A549 (cell line): Measurements from ENCODE around the gene ZNF30.

Source experiments
- CHD4 ChIP-seq: fragments of 200-600 bp; sonication (generic); IDR thresholded peaks from 2 replicates; pipeline ENCODE4 v1.6.1; 2016; ENCODE audit warnings: antibody characterized with exemption, mild to moderate bottlenecking, borderline replicate concordance
- EP300 ChIP-seq, 2 experiments: fragments of >200 bp; sonication (Bioruptor Twin); formaldehyde crosslinking; IDR thresholded peaks; 2 replicates in 1 of 2; 3 replicates in 1 of 2; pipeline ENCODE4 v1.6.1; 2016 to 2017
- MAFK ChIP-seq: fragments of 450-650 bp; IDR thresholded peaks from 2 replicates; pipeline ENCODE4 v1.6.1; 2014; ENCODE audit not compliant: partially characterized antibody
- MYC ChIP-seq: IDR thresholded peaks from 2 replicates; pipeline ENCODE4 v1.6.1; 2012; ENCODE audit warnings: mild to moderate bottlenecking, inconsistent platforms, low read length, improper control_type of control experiment, borderline replicate concordance
- NR3C1 ChIP-seq: fragments of >200 bp; sonication (Bioruptor Twin); formaldehyde crosslinking; IDR thresholded peaks from 3 replicates; pipeline ENCODE4 v1.6.1; 2017
- POLR2A ChIP-seq: IDR thresholded peaks from 2 replicates; pipeline ENCODE4 v1.6.1; 2012; ENCODE audit warnings: mild to moderate bottlenecking, low read length
- RCOR1 ChIP-seq: fragments of 150-350 bp; IDR thresholded peaks from 2 replicates; pipeline ENCODE4 v1.6.1; 2014; ENCODE audit warnings: antibody characterized with exemption, low read length, low read depth
- ZSCAN20 ChIP-seq: fragments of 250-450 bp; sonication (Bioruptor Pico); IDR thresholded peaks from 2 replicates; pipeline ENCODE4 v1.8.0; 2022; ENCODE audit warnings: mild to moderate bottlenecking, moderate library complexity
- TF ChIP-seq, protein P1 (sequence below): fragments of >200 bp; sonication (Bioruptor Twin); formaldehyde crosslinking; IDR thresholded peaks from 3 replicates; pipeline ENCODE4 v1.5.1; 2016

DNA sequence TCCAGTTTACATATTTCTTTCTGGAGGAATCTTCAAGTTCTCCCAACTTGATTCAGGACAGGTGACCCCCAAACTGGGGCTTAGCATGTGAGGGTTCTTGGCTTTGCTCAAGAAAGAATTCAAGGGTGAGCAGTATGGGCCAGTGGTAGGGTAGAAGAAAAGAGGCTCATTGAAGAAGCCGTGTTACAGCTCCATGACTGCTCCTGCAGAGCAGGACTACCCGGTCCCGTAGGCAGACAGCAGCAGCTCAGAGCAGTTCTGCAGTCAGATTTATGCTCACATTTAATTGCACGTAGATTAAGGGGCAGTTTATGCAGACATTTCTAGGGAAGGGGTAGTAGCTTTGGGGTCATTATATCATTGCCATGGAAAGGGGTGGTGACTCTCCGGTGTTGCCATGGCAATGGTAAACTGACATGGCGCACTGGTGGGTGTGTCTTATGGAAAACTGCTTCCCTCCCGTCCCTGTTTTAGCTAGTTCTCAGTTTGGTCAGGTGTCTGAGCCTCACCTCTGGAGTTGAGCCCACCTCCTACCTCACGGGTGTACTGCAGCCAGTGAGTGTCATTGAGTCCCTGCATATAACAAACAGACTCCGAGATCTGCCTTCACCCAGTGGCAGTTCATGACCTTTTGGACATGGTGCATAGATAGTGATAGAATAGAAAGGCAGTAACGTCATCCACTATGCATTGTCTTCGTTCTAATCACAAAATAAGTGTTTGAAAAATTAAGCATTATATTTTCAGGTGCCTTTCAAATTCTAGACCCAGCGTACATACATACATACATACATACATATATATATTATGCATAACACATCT is 53.3 kb downstream of the ZNF30 start:
- TF ChIP-seq MYC (no peak), CHD4 (no peak), POLR2A (no peak), ZSCAN20 (no peak), EP300 (IDR thresholded peaks at IDR 0.05) (no peak), NR3C1 (no peak), RCOR1 (no peak), MAFK (no peak)
- TF ChIP-seq, protein P1, sequence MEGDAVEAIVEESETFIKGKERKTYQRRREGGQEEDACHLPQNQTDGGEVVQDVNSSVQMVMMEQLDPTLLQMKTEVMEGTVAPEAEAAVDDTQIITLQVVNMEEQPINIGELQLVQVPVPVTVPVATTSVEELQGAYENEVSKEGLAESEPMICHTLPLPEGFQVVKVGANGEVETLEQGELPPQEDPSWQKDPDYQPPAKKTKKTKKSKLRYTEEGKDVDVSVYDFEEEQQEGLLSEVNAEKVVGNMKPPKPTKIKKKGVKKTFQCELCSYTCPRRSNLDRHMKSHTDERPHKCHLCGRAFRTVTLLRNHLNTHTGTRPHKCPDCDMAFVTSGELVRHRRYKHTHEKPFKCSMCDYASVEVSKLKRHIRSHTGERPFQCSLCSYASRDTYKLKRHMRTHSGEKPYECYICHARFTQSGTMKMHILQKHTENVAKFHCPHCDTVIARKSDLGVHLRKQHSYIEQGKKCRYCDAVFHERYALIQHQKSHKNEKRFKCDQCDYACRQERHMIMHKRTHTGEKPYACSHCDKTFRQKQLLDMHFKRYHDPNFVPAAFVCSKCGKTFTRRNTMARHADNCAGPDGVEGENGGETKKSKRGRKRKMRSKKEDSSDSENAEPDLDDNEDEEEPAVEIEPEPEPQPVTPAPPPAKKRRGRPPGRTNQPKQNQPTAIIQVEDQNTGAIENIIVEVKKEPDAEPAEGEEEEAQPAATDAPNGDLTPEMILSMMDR = no peak
